HG03095 (cell line): ENCODE results near the gene RNF130.

Experiments
- ATAC-seq: cut with Tn5 transposase; IDR thresholded peaks from one replicate; pipeline ENCODE4 v1.9.1; 2021; ENCODE audit warnings: moderate library complexity; ENCODE audit not compliant: unreplicated experiment

The RNF130 gene

GRCh38 chr5:180086816-180087399 lies 15.3 kb upstream of the RNF130 start:
- ATAC-seq: no peak

GRCh38 chr5:180085837-180086236 lies 14.3 kb upstream of the RNF130 start:
- ATAC-seq: no peak

GRCh38 chr5:180084638-180085561 lies 13.3 kb upstream of the RNF130 start:
- ATAC-seq: no peak

- no peak for ATAC-seq
Measured at GRCh38 chr5:180083529-180084060, 12.0 kb upstream of the RNF130 start.

GRCh38 chr5:180082633-180083420 lies 11.3 kb upstream of the RNF130 start:
- ATAC-seq: no peak

- ATAC-seq: no peak
Measured at GRCh38 chr5:180081481-180081880, 9.9 kb upstream of the RNF130 start.

- ATAC-seq: no peak
Measured at GRCh38 chr5:180080486-180081280, 9.1 kb upstream of the RNF130 start.

- no peak for ATAC-seq
Measured at GRCh38 chr5:180079702-180080466, 8.3 kb upstream of the RNF130 start.

GRCh38 chr5:180078348-180078747 lies 6.8 kb upstream of the RNF130 start:
- ATAC-seq: no peak

- no peak for ATAC-seq
Measured at GRCh38 chr5:180077594-180078284, 6.2 kb upstream of the RNF130 start.

- ATAC-seq: no peak
Measured at GRCh38 chr5:180075703-180076102, 4.1 kb upstream of the RNF130 start.

- ATAC-seq: no peak
Measured at GRCh38 chr5:180074462-180074861, 2.9 kb upstream of the RNF130 start.

- no peak for ATAC-seq
Measured at GRCh38 chr5:180072556-180072955, 997 bp upstream of the RNF130 start.

- no peak for ATAC-seq
Measured at GRCh38 chr5:180072256-180072548, 643 bp upstream of the RNF130 start.

GRCh38 chr5:180070756-180071530 lies 616 bp downstream of the RNF130 start:
- ATAC-seq: no peak

GRCh38 chr5:180069589-180070247 lies 1.8 kb downstream of the RNF130 start:
- no peak for ATAC-seq

- ATAC-seq: no peak
Measured at GRCh38 chr5:180068519-180069090, 3.0 kb downstream of the RNF130 start.

- no peak for ATAC-seq
Measured at GRCh38 chr5:180067986-180068385, 3.6 kb downstream of the RNF130 start.
